Measurements from ENCODE around the gene MED13L.

DNA sequence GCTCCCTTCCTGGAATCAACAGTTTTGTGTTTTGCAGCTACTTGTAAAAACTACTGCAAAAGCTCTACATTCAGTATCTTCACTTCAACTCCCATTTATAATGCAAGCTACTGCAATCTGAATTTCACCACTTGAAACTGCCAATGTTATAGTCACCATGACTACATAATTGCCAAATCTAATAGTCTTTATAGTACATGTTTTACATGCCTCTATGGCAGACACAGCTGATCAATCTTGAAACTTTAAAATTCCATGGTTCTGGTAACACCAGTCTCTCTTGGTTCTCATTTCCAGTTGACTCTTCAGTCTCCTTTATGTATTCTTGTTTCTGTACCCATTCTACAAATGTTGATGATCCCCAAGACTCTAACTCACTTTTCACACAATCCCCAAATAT, 185.9 kb downstream of the MED13L start:
- TF ChIP-seq EZH2 (IDR thresholded peaks at IDR 0.05; ENCODE audit: low read depth, low read length, severe bottlenecking) (no peak), CREB1 (IDR thresholded peaks at IDR 0.05) (no peak), POLR2A (IDR thresholded peaks at IDR 0.05; ENCODE audit: control extremely low read depth in 1 of 2, low read depth in 2 of 2, low read length in 2 of 2) (no peak), POLR2AphosphoS5 (IDR thresholded peaks at IDR 0.05; ENCODE audit: low read depth, low read length) (no peak), GTF2F1 (IDR thresholded peaks at IDR 0.05; ENCODE audit: borderline replicate concordance, low read depth, low read length) (no peak), TAF1 (IDR thresholded peaks at IDR 0.05; ENCODE audit: low read depth, low read length) (no peak), SIX5 (IDR thresholded peaks at IDR 0.05; ENCODE audit: low read depth, low read length) (no peak)
- TF ChIP-seq, protein P1, sequence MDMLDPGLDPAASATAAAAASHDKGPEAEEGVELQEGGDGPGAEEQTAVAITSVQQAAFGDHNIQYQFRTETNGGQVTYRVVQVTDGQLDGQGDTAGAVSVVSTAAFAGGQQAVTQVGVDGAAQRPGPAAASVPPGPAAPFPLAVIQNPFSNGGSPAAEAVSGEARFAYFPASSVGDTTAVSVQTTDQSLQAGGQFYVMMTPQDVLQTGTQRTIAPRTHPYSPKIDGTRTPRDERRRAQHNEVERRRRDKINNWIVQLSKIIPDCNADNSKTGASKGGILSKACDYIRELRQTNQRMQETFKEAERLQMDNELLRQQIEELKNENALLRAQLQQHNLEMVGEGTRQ (IDR thresholded peaks at IDR 0.05; ENCODE audit: low read length) = no peak
- TF ChIP-seq, protein P2, sequence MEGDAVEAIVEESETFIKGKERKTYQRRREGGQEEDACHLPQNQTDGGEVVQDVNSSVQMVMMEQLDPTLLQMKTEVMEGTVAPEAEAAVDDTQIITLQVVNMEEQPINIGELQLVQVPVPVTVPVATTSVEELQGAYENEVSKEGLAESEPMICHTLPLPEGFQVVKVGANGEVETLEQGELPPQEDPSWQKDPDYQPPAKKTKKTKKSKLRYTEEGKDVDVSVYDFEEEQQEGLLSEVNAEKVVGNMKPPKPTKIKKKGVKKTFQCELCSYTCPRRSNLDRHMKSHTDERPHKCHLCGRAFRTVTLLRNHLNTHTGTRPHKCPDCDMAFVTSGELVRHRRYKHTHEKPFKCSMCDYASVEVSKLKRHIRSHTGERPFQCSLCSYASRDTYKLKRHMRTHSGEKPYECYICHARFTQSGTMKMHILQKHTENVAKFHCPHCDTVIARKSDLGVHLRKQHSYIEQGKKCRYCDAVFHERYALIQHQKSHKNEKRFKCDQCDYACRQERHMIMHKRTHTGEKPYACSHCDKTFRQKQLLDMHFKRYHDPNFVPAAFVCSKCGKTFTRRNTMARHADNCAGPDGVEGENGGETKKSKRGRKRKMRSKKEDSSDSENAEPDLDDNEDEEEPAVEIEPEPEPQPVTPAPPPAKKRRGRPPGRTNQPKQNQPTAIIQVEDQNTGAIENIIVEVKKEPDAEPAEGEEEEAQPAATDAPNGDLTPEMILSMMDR (IDR thresholded peaks at IDR 0.05; ENCODE audit: control extremely low read depth in 1 of 3, insufficient read depth in 1 of 3, low read depth in 1 of 3, low read length in 3 of 3) = no peak
